ENCODE data around the gene AZU1.
"Not testable (repeated sequence)": the region's sequence is repeated elsewhere in the genome, so short reads cannot be mapped to it uniquely, and the experiment has no call there.

AZU1 gene

DNA sequence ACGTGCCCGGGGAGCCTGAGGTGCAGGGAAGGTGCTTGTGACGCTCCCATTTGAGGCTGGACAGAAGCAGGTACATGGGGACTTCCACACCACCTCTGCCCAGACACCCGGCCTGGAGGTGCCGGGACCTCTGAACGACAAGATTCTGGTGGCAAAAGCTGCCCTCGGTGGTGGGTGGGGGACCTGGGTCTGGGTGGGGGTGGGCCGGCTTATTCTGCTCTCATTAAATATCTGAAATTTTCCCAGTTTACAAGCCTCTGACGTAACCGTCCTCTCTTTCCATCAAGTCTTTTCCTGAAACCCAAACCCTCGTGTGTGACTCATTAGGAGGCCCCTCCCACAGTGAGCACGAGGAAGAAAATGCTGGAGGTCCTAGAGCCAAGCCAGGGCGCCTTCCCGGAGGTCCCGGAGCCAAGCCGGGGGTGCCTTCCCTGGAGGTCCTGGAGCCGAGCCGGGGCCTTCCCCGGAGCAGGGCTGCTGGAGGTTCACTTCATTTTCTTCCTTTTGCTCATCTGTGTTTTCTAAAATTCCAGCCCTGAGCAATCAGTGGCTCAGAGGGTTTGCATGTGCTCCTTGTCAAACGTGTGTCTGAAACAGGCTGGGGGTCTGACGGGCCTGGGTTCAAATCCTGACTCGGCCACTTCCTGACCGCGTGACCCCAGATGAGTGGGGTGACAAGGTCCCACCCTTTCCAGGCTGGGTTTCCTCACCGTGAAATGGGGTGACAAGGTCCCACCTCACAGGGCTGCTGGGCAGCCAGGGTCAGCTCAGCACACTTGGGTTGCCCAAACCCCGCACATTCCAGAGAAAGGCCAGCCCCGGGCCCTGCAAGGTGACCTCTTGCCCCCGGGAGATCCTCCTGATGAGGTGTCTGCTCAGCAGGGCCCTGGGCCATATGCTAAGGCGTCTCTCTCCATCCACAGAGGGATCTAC is 41.9 kb downstream of the AZU1 start:
- in situ Hi-C loops (cut with HindIII; ENCODE audit: low sequenced_read_pairs), result no loop called here

DNA sequence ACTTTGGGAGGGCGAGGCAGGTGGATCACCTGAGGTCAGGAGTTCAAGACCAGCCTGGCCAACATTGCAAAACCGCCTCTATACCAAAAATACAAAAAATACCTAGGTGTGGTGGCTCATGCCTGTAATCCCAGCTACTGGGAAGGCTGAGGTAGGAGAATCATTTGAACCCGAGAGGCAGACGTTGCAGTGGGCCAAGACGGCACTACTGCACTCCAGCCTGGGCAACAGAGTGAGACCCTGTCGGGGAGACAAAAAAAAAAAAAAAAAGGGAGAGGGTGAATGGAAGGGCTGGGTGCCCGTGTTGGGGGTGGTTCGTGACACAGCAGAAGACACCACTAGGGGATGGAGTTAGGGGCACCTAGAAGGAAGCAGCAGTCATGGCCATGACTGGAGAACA is 42.7 kb downstream of the AZU1 start:
- in situ Hi-C loops (cut with HindIII; ENCODE audit: low sequenced_read_pairs), result no loop called here

DNA sequence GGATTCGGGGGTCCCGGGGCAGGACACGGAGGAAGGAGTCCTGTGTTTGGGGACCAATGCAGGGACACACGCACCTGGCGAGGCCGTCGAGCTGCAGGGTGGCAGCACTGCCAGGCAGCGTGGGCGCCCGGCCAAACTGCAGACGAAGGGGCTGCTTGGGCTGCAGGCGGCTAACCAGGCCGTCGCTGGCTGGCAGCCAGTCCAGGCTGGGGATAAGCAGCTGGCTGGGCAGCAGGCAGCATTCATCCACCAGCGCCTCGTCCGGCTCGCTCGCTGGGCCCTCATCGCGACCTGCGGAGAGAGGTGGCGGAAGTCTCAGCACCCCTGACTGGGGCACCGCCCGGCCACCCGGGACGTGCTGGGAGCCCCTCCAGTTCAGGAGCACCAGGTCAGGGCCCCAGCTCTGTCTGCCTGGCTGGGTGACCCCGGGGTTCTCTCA is 43.3 kb downstream of the AZU1 start:
- in situ Hi-C loops (cut with HindIII; ENCODE audit: low sequenced_read_pairs), result no loop called here

GRCh38 chr19:871446-872265 is 44.0 kb downstream of the AZU1 start:
- in situ Hi-C loops (cut with HindIII; ENCODE audit: low sequenced_read_pairs), result no loop called here

- in situ Hi-C loops (cut with HindIII; ENCODE audit: low sequenced_read_pairs), result no loop called here
These were observed 44.8 kb downstream of the AZU1 start for GRCh38 chr19:872266-872951.

GRCh38 chr19:873084-873483 is 45.4 kb downstream of the AZU1 start:
- in situ Hi-C loops (cut with HindIII; ENCODE audit: low sequenced_read_pairs), result no loop called here

GRCh38 chr19:873561-874041 is 46.0 kb downstream of the AZU1 start:
- in situ Hi-C loops (cut with HindIII; ENCODE audit: low sequenced_read_pairs), result no loop called here

- in situ Hi-C loops (cut with HindIII; ENCODE audit: low sequenced_read_pairs), result no loop called here
These were observed 47.7 kb downstream of the AZU1 start for GRCh38 chr19:875265-875879.

DNA sequence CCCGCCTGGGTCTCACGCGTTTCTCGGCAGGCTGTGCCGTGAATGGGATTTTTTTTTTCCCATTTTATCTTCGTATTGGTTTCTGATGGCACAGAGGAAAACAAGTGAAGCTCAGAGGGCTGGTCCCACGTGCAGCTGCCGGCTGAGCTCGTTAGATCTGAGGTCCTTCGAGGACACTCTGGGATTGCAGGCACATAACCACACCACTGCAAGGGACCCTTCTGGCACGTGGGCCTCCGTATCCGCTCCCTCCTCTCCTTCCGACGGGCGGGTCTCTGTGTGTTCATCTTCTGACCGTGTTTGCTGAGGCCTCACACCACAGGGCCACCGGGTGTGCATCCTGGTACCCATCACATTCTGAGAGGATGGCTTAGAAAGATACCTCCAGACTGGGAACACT is 48.5 kb downstream of the AZU1 start:
- in situ Hi-C loops (cut with HindIII; ENCODE audit: low sequenced_read_pairs), result no loop called here

GRCh38 chr19:876780-877314 is 49.2 kb downstream of the AZU1 start:
- in situ Hi-C loops (cut with HindIII; ENCODE audit: low sequenced_read_pairs), result no loop called here

GRCh38 chr19:877992-878660 is 50.5 kb downstream of the AZU1 start:
- in situ Hi-C loops (cut with HindIII; ENCODE audit: low sequenced_read_pairs), result not testable (repeated sequence)

DNA sequence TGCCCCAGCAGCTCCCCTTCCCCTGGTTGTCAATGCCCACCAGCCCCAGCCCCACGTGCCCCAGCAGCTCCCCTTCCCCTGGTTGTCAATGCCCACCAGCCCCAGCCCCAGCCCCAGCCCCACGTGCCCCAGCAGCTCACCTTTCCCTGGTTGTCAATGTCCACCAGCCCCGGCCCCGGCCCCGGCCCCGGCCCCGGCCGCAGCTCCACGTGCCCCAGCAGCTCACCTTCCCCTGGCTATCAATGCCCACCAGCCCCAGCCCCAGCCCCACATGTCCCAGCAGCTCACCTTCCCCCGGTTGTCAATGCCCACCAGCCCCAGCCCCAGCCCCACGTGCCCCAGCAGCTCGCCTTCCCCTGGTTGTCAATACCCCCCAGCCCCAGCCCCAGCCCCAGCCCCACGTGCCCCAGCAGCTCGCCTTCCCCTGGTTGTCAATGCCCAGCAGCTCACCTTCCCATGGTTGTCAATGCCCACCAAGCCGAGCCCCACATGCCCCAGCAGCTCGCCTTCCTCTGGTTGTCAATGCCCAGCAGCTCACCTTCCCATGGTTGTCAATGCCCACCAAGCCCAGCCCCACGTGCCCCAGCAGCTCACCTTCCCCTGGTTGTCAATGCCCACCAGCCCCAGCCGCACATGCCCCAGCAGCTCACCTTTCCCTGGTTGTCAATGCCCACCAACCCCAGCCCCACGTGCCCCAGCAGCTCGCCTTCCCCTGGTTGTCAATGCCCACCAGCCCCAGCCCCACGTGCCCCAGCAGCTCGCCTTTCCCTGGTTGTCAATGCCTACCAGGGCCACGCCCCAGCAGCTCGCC is 51.3 kb downstream of the AZU1 start:
- in situ Hi-C loops (cut with HindIII; ENCODE audit: low sequenced_read_pairs), result not testable (repeated sequence)

DNA sequence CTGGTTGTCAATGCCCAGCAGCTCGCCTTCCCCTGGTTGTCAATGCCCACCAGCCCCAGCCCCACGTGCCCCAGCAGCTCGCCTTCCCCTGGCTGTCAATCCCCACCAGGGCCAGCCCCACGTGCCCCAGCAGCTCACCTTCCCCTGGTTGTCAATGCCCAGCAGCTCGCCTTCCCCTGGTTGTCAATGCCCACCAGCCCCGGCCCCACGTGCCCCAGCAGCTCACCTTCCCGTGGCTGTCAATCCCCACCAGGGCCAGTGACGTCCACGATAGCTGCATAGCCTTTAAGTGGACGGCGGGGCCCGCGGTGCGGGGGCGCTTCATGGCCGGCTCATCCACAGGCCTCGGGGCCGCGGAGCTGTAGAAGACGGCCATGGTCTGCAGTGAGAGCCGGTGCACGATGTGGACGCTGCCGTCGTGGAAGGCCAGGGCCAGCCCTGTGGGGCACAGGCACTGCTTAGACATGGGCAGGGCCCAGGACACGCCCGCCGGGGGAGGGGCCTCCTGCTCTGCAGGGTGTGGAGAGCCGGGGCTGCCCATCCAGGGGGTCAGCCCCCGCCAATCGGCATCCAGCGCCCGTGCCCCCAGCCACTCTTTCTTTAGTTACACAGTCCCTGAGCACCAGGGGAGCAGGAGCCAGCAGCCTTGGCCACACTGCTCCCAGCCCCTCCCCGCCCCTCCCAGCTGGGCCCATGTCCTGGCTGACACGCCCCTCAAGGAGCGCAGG is 52.2 kb downstream of the AZU1 start:
- in situ Hi-C loops (cut with HindIII; ENCODE audit: low sequenced_read_pairs), result no loop called here
